Dendritic cell treated with granulocyte-macrophage colony-stimulating factor and Interleukin-4, amounts not matched to agents 40 ng/mL and 50 ng/mL, for 4 days (primary cell): ENCODE measurements around the gene ETV6.

Source experiments
- H3K27ac Mint-ChIP-seq: one replicate; pipeline ENCODE4 v1.8.0; 2022; ENCODE audit warnings: mild to moderate bottlenecking, mixed read lengths
- H3K27me3 Mint-ChIP-seq: one replicate; pipeline ENCODE4 v1.8.0; 2022; ENCODE audit warnings: mild to moderate bottlenecking, mixed read lengths
- H3K36me3 Mint-ChIP-seq: one replicate; pipeline ENCODE4 v1.8.0; 2022; ENCODE audit warnings: low read depth, mixed read lengths
- H3K4me1 Mint-ChIP-seq: one replicate; pipeline ENCODE4 v1.8.0; 2022; ENCODE audit warnings: low read depth, mixed read lengths
- H3K4me3 Mint-ChIP-seq: one replicate; pipeline ENCODE4 v1.8.0; 2022; ENCODE audit warnings: mild to moderate bottlenecking, moderate library complexity, mixed read lengths
- H3K9me3 Mint-ChIP-seq: one replicate; pipeline ENCODE4 v1.8.0; 2022; ENCODE audit warnings: mixed read lengths
- intact Hi-C: fragments of 100-400 bp; cut with micrococcal nuclease; formaldehyde crosslinking; loops from one replicate; pipeline ENCODE4 v1.15.0; 2022

Gene ETV6

GRCh38 chr12:11777962-11778361 is 128.5 kb downstream of the ETV6 start:
- H3K9me3 Mint-ChIP-seq, result no peaks in the 10 kb centered on the region
- intact Hi-C loops, result no loop called here
- H3K27me3 Mint-ChIP-seq, result no peaks in the 10 kb centered on the region
- peaks cover 69% of the 10 kb centered on the region for H3K36me3 Mint-ChIP-seq
- H3K4me1 Mint-ChIP-seq, result peaks cover 82% of the 10 kb centered on the region
- H3K4me3 Mint-ChIP-seq, result no peak overlapping the region
- peak overlapping the region; percentile 76 for H3K27ac Mint-ChIP-seq

- intact Hi-C loops, result no loop called here
- peak overlapping the region; percentile 53 for H3K27ac Mint-ChIP-seq
- H3K4me3 Mint-ChIP-seq, result no peak overlapping the region
- no peaks in the 10 kb centered on the region for H3K9me3 Mint-ChIP-seq
- no peaks in the 10 kb centered on the region for H3K27me3 Mint-ChIP-seq
- H3K36me3 Mint-ChIP-seq, result peaks cover 70% of the 10 kb centered on the region
- peaks cover 84% of the 10 kb centered on the region for H3K4me1 Mint-ChIP-seq
Measured at GRCh38 chr12:11778713-11779685, 129.5 kb downstream of the ETV6 start.

- H3K4me3 Mint-ChIP-seq, result no peak overlapping the region
- intact Hi-C loops, result no loop called here
- H3K27me3 Mint-ChIP-seq, result no peaks in the 10 kb centered on the region
- peak overlapping the region; percentile 16 for H3K27ac Mint-ChIP-seq
- peaks cover 70% of the 10 kb centered on the region for H3K36me3 Mint-ChIP-seq
- H3K9me3 Mint-ChIP-seq, result no peaks in the 10 kb centered on the region
- H3K4me1 Mint-ChIP-seq, result peaks cover 85% of the 10 kb centered on the region
Measured at GRCh38 chr12:11780521-11781101, 131.1 kb downstream of the ETV6 start.

GRCh38 chr12:11782914-11783420 is 133.5 kb downstream of the ETV6 start:
- no peaks in the 10 kb centered on the region for H3K9me3 Mint-ChIP-seq
- H3K36me3 Mint-ChIP-seq, result peaks cover 50% of the 10 kb centered on the region
- H3K27ac Mint-ChIP-seq, result peak overlapping the region; percentile 53
- H3K4me1 Mint-ChIP-seq, result peaks cover 86% of the 10 kb centered on the region
- no peak overlapping the region for H3K4me3 Mint-ChIP-seq
- intact Hi-C loops, result no loop called here
- no peaks in the 10 kb centered on the region for H3K27me3 Mint-ChIP-seq

- Mint-ChIP-seq H3K9me3 (no peaks in the 10 kb centered on the region), H3K4me3 (no peak overlapping the region), H3K27me3 (no peaks in the 10 kb centered on the region), H3K4me1 (peaks cover 92% of the 10 kb centered on the region), H3K36me3 (peaks cover 52% of the 10 kb centered on the region), H3K27ac (no peak overlapping the region)
- intact Hi-C loops, result no loop called here
Measured at GRCh38 chr12:11785712-11786111, 136.2 kb downstream of the ETV6 start.

GRCh38 chr12:11786638-11787365 is 137.3 kb downstream of the ETV6 start:
- intact Hi-C loops, result no loop called here
- H3K27ac Mint-ChIP-seq, result no peak overlapping the region
- no peaks in the 10 kb centered on the region for H3K27me3 Mint-ChIP-seq
- H3K9me3 Mint-ChIP-seq, result no peaks in the 10 kb centered on the region
- H3K4me3 Mint-ChIP-seq, result no peak overlapping the region
- H3K36me3 Mint-ChIP-seq, result peaks cover 63% of the 10 kb centered on the region
- peaks cover 92% of the 10 kb centered on the region for H3K4me1 Mint-ChIP-seq

- peak overlapping the region; percentile 40 for H3K27ac Mint-ChIP-seq
- no peaks in the 10 kb centered on the region for H3K27me3 Mint-ChIP-seq
- peaks cover 92% of the 10 kb centered on the region for H3K4me1 Mint-ChIP-seq
- intact Hi-C loops, result no loop called here
- no peaks in the 10 kb centered on the region for H3K9me3 Mint-ChIP-seq
- peaks cover 70% of the 10 kb centered on the region for H3K36me3 Mint-ChIP-seq
- H3K4me3 Mint-ChIP-seq, result no peak overlapping the region
Measured at GRCh38 chr12:11787437-11787836, 138.0 kb downstream of the ETV6 start.

- H3K27ac Mint-ChIP-seq, result peak overlapping the region; percentile 78
- H3K4me1 Mint-ChIP-seq, result peaks cover 88% of the 10 kb centered on the region
- intact Hi-C loops, result no loop called here
- H3K9me3 Mint-ChIP-seq, result no peaks in the 10 kb centered on the region
- peaks cover 64% of the 10 kb centered on the region for H3K36me3 Mint-ChIP-seq
- no peak overlapping the region for H3K4me3 Mint-ChIP-seq
- no peaks in the 10 kb centered on the region for H3K27me3 Mint-ChIP-seq
Measured at GRCh38 chr12:11787933-11788849, 138.7 kb downstream of the ETV6 start.

- peak overlapping the region; percentile 89 for H3K27ac Mint-ChIP-seq
- peaks cover 78% of the 10 kb centered on the region for H3K36me3 Mint-ChIP-seq
- H3K9me3 Mint-ChIP-seq, result no peaks in the 10 kb centered on the region
- H3K27me3 Mint-ChIP-seq, result no peaks in the 10 kb centered on the region
- H3K4me3 Mint-ChIP-seq, result no peak overlapping the region
- intact Hi-C loops, result no loop called here
- H3K4me1 Mint-ChIP-seq, result peaks cover 94% of the 10 kb centered on the region
Measured at GRCh38 chr12:11793921-11794710, 144.6 kb downstream of the ETV6 start.

GRCh38 chr12:11794751-11795150 is 145.3 kb downstream of the ETV6 start:
- Mint-ChIP-seq H3K9me3 (no peaks in the 10 kb centered on the region), H3K4me1 (peaks cover 94% of the 10 kb centered on the region), H3K27ac (peak overlapping the region; percentile 89), H3K27me3 (no peaks in the 10 kb centered on the region), H3K4me3 (no peak overlapping the region), H3K36me3 (peaks cover 77% of the 10 kb centered on the region)
- intact Hi-C loops, result no loop called here

- Mint-ChIP-seq H3K9me3 (no peaks in the 10 kb centered on the region), H3K27ac (peak overlapping the region; percentile 89), H3K4me3 (no peak overlapping the region), H3K27me3 (no peaks in the 10 kb centered on the region), H3K4me1 (peaks cover 94% of the 10 kb centered on the region), H3K36me3 (peaks cover 77% of the 10 kb centered on the region)
- intact Hi-C loops, result no loop called here
Measured at GRCh38 chr12:11795192-11795912, 145.9 kb downstream of the ETV6 start.

GRCh38 chr12:11795913-11796459 is 146.5 kb downstream of the ETV6 start:
- Mint-ChIP-seq H3K36me3 (peaks cover 77% of the 10 kb centered on the region), H3K4me3 (no peak overlapping the region), H3K27ac (peak overlapping the region; percentile 89), H3K27me3 (no peaks in the 10 kb centered on the region), H3K9me3 (no peaks in the 10 kb centered on the region), H3K4me1 (peaks cover 94% of the 10 kb centered on the region)
- intact Hi-C loops, result no loop called here
